Measurements from ENCODE around the gene PRSS36.

PRSS36 gene

GRCh38 chr16:31094424-31095120, 55.3 kb downstream of the PRSS36 start, which contains the start of gene VKORC1:
TSS of gene VKORC1 (minus strand) at chr16:31094797. CDS start at chr16:31094729, 68 bp downstream.
- DNase-seq = peak; percentile 94

GRCh38 chr16:31094088-31094423, 55.8 kb downstream of the PRSS36 start:
- no peak for DNase-seq

GRCh38 chr16:31093132-31093703, 56.6 kb downstream of the PRSS36 start:
- no peak for DNase-seq

GRCh38 chr16:31092330-31092729, 57.5 kb downstream of the PRSS36 start:
- DNase-seq = no peak

GRCh38 chr16:31090540-31090939, 59.3 kb downstream of the PRSS36 start:
- no peak for DNase-seq

GRCh38 chr16:31089199-31089598, 60.7 kb downstream of the PRSS36 start:
- DNase-seq = no peak

Data from NCI-H1436 (cell line).